Bronchial epithelial cell (primary cell): ENCODE measurements around the gene ATP11B. TPM values are rescaled to one million over a fixed set of nuclear protein-coding genes. Genes with fewer than 3 reads are reported as not detected.
A peak's percentile ranks its signal among the peaks of the same experiment; 100 is the strongest.

Experiments used
- DNase-seq: peaks from one replicate; pipeline ENCODE4 v3.0.0-alpha.2; 2010; ENCODE audit warnings: low read depth
- FAIRE-seq: peaks from 2 replicates; lab custom pipeline; 2011; peaks lifted over from hg19 to GRCh38; lab: Jason Lieb, UNC
- H3K27me3 ChIP-seq: 2 replicates; pipeline ENCODE4 v1.5.1; 2011; ENCODE audit warnings: low read length; ENCODE audit not compliant: control insufficient read depth, insufficient read depth
- H3K36me3 ChIP-seq: 2 replicates; pipeline ENCODE4 v1.5.1; 2011; ENCODE audit warnings: low read length; ENCODE audit not compliant: control insufficient read depth, insufficient read depth
- H3K4me3 ChIP-seq: 2 replicates; pipeline ENCODE4 v1.5.1; 2011; ENCODE audit warnings: mild to moderate bottlenecking, low read depth, low read length, control low read depth
- total RNA-seq: library from RNA; depleted of rRNA; stranded (reverse); fragments of >200 nt; gene quantifications from 2 replicates; pipeline ENCODE4 v1.2.1, GENCODE V29; 2014
- TF ChIP-seq, protein P1 (sequence below): IDR thresholded peaks from 2 replicates; pipeline ENCODE4 v1.5.1; 2011; ENCODE audit warnings: mild to moderate bottlenecking, moderate library complexity, low read length, control low read depth, inconsistent platforms; ENCODE audit not compliant: insufficient read depth, severe bottlenecking

The ATP11B gene
- total RNA-seq, 1 donor from 2014 or later: 72.4 TPM

DNA sequence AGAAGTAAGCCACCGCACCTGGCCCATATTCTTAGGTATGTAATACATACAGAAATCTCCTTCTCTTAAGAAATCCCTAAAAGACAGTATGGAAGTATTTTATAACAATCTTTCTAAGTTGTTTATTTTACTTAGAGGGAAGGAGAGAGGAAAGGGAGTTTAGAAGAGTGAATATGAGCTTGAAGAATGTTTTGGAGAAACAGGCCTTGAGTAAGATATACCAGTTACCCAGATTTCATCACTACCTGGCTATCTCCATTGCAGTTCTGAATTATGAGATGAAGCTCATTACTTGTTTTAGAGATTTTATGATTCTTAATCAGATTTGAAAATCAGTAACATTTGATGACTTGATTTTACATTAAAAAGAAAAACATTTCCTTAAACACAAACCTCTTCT, 115.2 kb downstream of the ATP11B start:
- no peaks in the 10 kb centered on the region for H3K27me3 ChIP-seq
- H3K36me3 ChIP-seq: peaks cover 4% of the 10 kb centered on the region
- FAIRE-seq (no peak), DNase-seq (no peak)
- TF ChIP-seq, protein P1, sequence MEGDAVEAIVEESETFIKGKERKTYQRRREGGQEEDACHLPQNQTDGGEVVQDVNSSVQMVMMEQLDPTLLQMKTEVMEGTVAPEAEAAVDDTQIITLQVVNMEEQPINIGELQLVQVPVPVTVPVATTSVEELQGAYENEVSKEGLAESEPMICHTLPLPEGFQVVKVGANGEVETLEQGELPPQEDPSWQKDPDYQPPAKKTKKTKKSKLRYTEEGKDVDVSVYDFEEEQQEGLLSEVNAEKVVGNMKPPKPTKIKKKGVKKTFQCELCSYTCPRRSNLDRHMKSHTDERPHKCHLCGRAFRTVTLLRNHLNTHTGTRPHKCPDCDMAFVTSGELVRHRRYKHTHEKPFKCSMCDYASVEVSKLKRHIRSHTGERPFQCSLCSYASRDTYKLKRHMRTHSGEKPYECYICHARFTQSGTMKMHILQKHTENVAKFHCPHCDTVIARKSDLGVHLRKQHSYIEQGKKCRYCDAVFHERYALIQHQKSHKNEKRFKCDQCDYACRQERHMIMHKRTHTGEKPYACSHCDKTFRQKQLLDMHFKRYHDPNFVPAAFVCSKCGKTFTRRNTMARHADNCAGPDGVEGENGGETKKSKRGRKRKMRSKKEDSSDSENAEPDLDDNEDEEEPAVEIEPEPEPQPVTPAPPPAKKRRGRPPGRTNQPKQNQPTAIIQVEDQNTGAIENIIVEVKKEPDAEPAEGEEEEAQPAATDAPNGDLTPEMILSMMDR: no peak
- H3K4me3 ChIP-seq: no peak overlapping the region

DNA sequence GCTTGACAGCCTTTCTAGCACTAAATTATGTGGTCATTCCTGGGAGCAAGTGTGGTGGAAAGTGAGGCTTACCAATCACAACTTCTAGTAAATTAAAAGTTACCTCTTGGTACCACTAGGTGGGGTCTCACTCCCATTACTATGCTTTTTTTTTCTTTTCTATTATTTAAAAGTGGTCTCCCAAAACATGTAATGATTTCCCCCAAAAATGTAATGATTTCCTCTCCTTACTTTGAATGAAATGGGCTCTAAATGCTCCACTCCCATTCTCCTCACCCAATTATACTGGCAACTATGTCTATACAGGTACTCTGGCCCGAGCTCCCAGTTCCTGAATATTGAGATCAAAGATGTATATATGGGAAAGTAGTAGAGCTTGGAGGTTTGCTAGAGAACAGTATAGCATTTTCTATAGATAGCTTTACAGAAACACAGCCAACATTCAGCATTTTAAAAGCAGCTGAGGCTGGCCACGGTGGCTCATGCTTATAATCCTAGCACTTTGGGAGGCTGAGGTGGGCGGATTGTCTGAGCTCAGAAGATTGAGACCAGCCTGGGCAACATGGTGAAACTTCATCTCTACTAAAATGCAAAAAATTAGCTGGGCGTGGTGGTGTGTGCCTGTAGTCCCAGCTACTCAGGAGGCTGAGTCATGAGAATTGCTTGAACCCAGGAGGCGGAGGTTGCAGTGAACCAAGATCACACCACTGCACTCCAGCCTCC, 116.2 kb downstream of the ATP11B start:
- TF ChIP-seq, protein P1: peak; percentile 40
- FAIRE-seq (no peak), DNase-seq (peak; percentile 32)
- Histone ChIP-seq H3K27me3 (no peaks in the 10 kb centered on the region), H3K4me3 (no peak overlapping the region), H3K36me3 (peaks cover 6% of the 10 kb centered on the region)

DNA sequence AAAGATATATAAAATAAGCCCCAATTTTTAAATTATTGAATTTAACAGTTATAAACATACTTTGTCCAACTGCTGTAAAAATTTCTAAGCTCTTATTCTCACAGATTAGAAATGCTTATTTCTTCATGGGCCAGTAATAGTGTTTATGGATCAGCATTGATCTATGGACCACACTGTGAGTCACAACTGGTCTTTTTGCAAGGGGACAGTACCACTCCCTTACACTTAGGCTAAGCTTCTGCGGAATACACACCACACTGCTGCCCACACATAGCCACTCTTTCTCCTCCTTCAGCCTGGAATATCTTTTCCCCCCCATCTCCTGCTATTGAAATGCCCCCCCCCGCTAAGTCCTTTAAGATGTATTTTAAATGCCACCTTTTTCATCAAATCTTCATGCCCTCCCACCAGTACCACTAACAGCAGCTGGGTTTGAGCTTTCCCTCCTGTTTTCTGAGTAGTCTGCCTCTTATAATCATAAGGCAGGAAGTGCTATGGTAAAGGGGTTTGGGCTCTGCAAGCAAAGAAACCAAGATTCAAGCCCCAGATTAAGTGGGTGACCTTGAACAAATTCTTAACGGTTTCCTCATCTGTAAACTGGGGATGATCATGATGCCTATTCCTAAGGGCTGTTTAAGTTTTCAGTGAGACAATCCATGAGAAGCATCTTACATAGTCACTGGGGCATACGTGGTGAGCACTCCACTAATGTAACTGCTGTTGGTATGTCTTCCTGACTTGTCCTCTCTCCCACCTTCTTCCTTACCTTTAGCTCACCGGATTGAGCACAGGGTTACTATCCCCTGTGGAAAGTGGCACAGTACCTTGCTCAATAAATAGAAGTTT, 117.9 kb downstream of the ATP11B start:
- TF ChIP-seq, protein P1: no peak
- FAIRE-seq: no peak
- DNase-seq: no peak
- Histone ChIP-seq H3K36me3 (peaks cover 6% of the 10 kb centered on the region), H3K27me3 (no peaks in the 10 kb centered on the region), H3K4me3 (no peak overlapping the region)

DNA sequence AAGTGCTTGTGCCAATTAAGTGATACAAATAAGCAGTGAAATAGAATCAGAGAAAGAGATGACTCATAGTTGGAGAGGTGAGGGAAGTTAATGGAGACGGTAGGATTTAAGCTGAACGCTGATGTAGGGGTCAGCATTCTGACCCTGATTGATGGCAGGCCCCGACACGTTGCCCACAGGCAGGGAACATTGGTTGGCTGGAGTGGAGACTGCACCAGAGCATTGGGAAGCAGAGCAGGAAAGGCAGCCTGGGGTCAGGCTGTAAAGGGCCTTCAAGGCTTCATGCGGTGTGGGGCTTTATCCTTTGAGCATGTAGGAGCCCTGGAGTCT, 118.4 kb downstream of the ATP11B start:
- peak; percentile 87 for DNase-seq
- Histone ChIP-seq H3K36me3 (peaks cover 4% of the 10 kb centered on the region), H3K27me3 (no peaks in the 10 kb centered on the region), H3K4me3 (no peak overlapping the region)
- FAIRE-seq: no peak
- TF ChIP-seq, protein P1: no peak

DNA sequence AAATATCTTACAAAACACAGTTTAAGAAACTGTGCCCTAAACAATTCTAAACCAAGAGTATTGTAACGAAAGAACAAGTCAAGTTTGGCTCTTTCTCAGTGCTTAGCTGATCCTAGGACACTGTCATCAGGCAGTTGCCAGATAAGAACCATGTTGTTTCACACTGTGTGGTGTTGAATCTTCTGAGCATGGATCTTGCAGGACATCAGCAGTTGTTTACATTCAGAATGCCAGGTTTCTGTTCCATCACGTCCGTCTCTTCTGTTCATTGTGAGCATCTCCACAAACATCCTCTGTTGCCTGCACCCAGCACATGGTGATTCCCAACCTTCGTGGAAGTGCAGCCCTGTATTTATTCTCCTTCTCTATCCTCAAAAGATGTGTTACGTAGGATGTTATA, 119.2 kb downstream of the ATP11B start:
- no peak for DNase-seq
- Histone ChIP-seq H3K4me3 (no peak overlapping the region), H3K27me3 (no peaks in the 10 kb centered on the region), H3K36me3 (peaks cover 4% of the 10 kb centered on the region)
- no peak for FAIRE-seq
- TF ChIP-seq, protein P1: no peak
